ENCODE measurements around the gene PLCD3. TPM values are rescaled to one million over a fixed set of nuclear protein-coding genes. Genes with fewer than 3 reads are reported as not detected.

The PLCD3 gene
- total and polyA plus RNA-seq, 10 of the 15 experiments (the other 5 are each of a cell fraction or from before 2014, with no cell fraction given): 0.02 to 1.6 (median 0.44) TPM

DNA sequence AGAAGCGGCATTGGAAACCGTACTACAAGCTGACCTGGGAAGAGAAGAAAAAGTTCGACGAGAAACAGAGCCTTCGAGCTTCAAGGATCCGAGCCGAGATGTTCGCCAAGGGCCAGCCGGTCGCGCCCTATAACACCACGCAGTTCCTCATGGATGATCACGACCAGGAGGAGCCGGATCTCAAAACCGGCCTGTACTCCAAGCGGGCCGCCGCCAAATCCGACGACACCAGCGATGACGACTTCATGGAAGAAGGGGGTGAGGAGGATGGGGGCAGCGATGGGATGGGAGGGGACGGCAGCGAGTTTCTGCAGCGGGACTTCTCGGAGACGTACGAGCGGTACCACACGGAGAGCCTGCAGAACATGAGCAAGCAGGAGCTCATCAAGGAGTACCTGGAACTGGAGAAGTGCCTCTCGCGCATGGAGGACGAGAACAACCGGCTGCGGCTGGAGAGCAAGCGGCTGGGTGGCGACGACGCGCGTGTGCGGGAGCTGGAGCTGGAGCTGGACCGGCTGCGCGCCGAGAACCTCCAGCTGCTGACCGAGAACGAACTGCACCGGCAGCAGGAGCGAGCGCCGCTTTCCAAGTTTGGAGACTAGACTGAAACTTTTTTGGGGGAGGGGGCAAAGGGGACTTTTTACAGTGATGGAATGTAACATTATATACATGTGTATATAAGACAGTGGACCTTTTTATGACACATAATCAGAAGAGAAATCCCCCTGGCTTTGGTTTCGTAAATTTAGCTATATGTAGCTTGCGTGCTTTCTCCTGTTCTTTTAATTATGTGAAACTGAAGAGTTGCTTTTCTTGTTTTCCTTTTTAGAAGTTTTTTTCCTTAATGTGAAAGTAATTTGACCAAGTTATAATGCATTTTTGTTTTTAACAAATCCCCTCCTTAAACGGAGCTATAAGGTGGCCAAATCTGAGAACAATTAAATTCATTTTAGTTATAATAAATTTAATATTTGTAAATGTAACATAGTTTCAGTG, 17.7 kb upstream of the PLCD3 start (continued):
- TF ChIP-seq IRF4 (IDR thresholded peaks at IDR 0.05; ENCODE audit: low read depth, low read length) (no peak), RBBP5 (conservative IDR thresholded peaks at IDR 0.05) (no peak), TAF1 (IDR thresholded peaks at IDR 0.05; ENCODE audit: borderline replicate concordance, low read depth, low read length) (peak; percentile 87), NFIC (IDR thresholded peaks at IDR 0.05; ENCODE audit: low read depth, low read length) (peak; percentile 8; the same call in 1 of the 2 replicates), NFYB (IDR thresholded peaks at IDR 0.05; ENCODE audit: insufficient read depth, low read depth, low read length) (no peak), POLR2AphosphoS5 (IDR thresholded peaks at IDR 0.05; ENCODE audit: low read length) (peak; percentile 79), BCL11A (IDR thresholded peaks at IDR 0.05; ENCODE audit: low read depth, low read length) (no peak), KDM1A (IDR thresholded peaks at IDR 0.05; ENCODE audit: borderline replicate concordance) (no peak), SREBF2 (IDR thresholded peaks at IDR 0.05; ENCODE audit: low read length) (no peak), RELA (IDR thresholded peaks at IDR 0.05; ENCODE audit: borderline replicate concordance, partially characterized antibody) (peak; percentile 19), POLR2A (IDR thresholded peaks at IDR 0.05; ENCODE audit: low read depth, low read length) (peak; percentile 74), CBX3 (IDR thresholded peaks at IDR 0.05; ENCODE audit: borderline replicate concordance, low read depth) (no peak), ZNF217 (IDR thresholded peaks at IDR 0.05) (no peak), POU2F2 (IDR thresholded peaks at IDR 0.05; ENCODE audit: borderline replicate concordance, low read depth, low read length) (0 out of 3 replicates have a peak, but pooled peaks have one; percentile 16), SMAD1 (IDR thresholded peaks at IDR 0.05; ENCODE audit: low read depth, partially characterized antibody) (no peak), JUNB (IDR thresholded peaks at IDR 0.05) (peak; percentile 39; the same call in 1 of the 2 replicates), NFXL1 (IDR thresholded peaks at IDR 0.05; ENCODE audit: borderline replicate concordance) (no peak)
- TF ChIP-seq, protein P1, sequence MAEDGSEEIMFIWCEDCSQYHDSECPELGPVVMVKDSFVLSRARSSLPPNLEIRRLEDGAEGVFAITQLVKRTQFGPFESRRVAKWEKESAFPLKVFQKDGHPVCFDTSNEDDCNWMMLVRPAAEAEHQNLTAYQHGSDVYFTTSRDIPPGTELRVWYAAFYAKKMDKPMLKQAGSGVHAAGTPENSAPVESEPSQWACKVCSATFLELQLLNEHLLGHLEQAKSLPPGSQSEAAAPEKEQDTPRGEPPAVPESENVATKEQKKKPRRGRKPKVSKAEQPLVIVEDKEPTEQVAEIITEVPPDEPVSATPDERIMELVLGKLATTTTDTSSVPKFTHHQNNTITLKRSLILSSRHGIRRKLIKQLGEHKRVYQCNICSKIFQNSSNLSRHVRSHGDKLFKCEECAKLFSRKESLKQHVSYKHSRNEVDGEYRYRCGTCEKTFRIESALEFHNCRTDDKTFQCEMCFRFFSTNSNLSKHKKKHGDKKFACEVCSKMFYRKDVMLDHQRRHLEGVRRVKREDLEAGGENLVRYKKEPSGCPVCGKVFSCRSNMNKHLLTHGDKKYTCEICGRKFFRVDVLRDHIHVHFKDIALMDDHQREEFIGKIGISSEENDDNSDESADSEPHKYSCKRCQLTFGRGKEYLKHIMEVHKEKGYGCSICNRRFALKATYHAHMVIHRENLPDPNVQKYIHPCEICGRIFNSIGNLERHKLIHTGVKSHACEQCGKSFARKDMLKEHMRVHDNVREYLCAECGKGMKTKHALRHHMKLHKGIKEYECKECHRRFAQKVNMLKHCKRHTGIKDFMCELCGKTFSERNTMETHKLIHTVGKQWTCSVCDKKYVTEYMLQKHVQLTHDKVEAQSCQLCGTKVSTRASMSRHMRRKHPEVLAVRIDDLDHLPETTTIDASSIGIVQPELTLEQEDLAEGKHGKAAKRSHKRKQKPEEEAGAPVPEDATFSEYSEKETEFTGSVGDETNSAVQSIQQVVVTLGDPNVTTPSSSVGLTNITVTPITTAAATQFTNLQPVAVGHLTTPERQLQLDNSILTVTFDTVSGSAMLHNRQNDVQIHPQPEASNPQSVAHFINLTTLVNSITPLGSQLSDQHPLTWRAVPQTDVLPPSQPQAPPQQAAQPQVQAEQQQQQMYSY (CRISPR knock-in tag; IDR thresholded peaks at IDR 0.05): 0 out of 2 replicates have a peak, but pooled peaks have one; percentile 18
- TF ChIP-seq, protein P2, sequence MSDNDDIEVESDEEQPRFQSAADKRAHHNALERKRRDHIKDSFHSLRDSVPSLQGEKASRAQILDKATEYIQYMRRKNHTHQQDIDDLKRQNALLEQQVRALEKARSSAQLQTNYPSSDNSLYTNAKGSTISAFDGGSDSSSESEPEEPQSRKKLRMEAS (IDR thresholded peaks at IDR 0.05; ENCODE audit: low read depth, low read length): no peak
- TF ChIP-seq, protein P3, sequence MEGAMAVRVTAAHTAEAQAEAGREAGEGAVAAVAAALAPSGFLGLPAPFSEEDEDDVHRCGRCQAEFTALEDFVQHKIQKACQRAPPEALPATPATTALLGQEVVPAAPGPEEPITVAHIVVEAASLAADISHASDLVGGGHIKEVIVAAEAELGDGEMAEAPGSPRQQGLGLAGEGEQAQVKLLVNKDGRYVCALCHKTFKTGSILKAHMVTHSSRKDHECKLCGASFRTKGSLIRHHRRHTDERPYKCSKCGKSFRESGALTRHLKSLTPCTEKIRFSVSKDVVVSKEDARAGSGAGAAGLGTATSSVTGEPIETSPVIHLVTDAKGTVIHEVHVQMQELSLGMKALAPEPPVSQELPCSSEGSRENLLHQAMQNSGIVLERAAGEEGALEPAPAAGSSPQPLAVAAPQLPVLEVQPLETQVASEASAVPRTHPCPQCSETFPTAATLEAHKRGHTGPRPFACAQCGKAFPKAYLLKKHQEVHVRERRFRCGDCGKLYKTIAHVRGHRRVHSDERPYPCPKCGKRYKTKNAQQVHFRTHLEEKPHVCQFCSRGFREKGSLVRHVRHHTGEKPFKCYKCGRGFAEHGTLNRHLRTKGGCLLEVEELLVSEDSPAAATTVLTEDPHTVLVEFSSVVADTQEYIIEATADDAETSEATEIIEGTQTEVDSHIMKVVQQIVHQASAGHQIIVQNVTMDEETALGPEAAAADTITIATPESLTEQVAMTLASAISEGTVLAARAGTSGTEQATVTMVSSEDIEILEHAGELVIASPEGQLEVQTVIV (IDR thresholded peaks at IDR 0.05; ENCODE audit: borderline replicate concordance, partially characterized antibody): no peak
- TF ChIP-seq, protein P4, sequence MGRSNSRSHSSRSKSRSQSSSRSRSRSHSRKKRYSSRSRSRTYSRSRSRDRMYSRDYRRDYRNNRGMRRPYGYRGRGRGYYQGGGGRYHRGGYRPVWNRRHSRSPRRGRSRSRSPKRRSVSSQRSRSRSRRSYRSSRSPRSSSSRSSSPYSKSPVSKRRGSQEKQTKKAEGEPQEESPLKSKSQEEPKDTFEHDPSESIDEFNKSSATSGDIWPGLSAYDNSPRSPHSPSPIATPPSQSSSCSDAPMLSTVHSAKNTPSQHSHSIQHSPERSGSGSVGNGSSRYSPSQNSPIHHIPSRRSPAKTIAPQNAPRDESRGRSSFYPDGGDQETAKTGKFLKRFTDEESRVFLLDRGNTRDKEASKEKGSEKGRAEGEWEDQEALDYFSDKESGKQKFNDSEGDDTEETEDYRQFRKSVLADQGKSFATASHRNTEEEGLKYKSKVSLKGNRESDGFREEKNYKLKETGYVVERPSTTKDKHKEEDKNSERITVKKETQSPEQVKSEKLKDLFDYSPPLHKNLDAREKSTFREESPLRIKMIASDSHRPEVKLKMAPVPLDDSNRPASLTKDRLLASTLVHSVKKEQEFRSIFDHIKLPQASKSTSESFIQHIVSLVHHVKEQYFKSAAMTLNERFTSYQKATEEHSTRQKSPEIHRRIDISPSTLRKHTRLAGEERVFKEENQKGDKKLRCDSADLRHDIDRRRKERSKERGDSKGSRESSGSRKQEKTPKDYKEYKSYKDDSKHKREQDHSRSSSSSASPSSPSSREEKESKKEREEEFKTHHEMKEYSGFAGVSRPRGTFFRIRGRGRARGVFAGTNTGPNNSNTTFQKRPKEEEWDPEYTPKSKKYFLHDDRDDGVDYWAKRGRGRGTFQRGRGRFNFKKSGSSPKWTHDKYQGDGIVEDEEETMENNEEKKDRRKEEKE (IDR thresholded peaks at IDR 0.05): no peak
